Neural cell (in vitro differentiated cells): ENCODE measurements around the gene MRNIP. TPM values are rescaled to one million over a fixed set of nuclear protein-coding genes. Genes with fewer than 3 reads are reported as not detected.

Source experiments
- H2AFZ ChIP-seq: fragments of 200-600, 300-800 bp; sonication (generic), shearing (Covaris generic); 2 replicates; pipeline ENCODE4 v1.6.0; 2014; ENCODE audit warnings: low read depth, mild to moderate bottlenecking, antibody characterized with exemption, low read length, moderate library complexity
- H3F3A ChIP-seq: fragments of 200-600 bp; shearing (Covaris generic); 2 replicates; pipeline ENCODE4 v1.6.1; 2016; ENCODE audit warnings: mild to moderate bottlenecking, moderate library complexity, mixed read lengths, antibody characterized with exemption, low read length; ENCODE audit not compliant: insufficient read depth, poor library complexity, severe bottlenecking
- H3K27ac ChIP-seq: fragments of 200-600, 300-800 bp; sonication (generic), shearing (Covaris generic); 2 replicates; pipeline ENCODE4 v1.5.1; 2014; ENCODE audit warnings: mild to moderate bottlenecking, low read length, moderate library complexity
- H3K27me3 ChIP-seq: fragments of 300-800, 200-600 bp; sonication (generic), shearing (Covaris generic); 2 replicates; pipeline ENCODE4 v1.6.0; 2014; ENCODE audit warnings: mild to moderate bottlenecking, low read depth, low read length, moderate library complexity; ENCODE audit not compliant: insufficient read depth
- H3K36me3 ChIP-seq: fragments of 300-800, 200-600 bp; sonication (generic), shearing (Covaris generic); 2 replicates; pipeline ENCODE4 v1.5.1; 2014; ENCODE audit warnings: mild to moderate bottlenecking, antibody characterized with exemption, low read length, moderate library complexity; ENCODE audit not compliant: insufficient read depth
- H3K4me2 ChIP-seq: fragments of 300-800, 200-600 bp; sonication (generic), shearing (Covaris generic); 2 replicates; pipeline ENCODE4 v1.6.0; 2014; ENCODE audit warnings: mild to moderate bottlenecking, low read length
- H3K4me3 ChIP-seq: fragments of 300-800, 200-600 bp; sonication (generic), shearing (Covaris generic); 2 replicates; pipeline ENCODE4 v1.5.1; 2014; ENCODE audit warnings: mild to moderate bottlenecking, low read length, moderate library complexity
- H3K79me2 ChIP-seq: fragments of 200-600 bp; shearing (Covaris generic); replicated peaks from 2 replicates; pipeline ENCODE4 v1.6.0; 2014; ENCODE audit warnings: mild to moderate bottlenecking, low read length, moderate library complexity; ENCODE audit not compliant: insufficient read depth
- H3K9ac ChIP-seq: fragments of 300-800, 200-600 bp; sonication (generic), shearing (Covaris generic); 2 replicates; pipeline ENCODE4 v1.6.1; 2016; ENCODE audit warnings: mild to moderate bottlenecking, low read length, mixed read lengths
- H3K9me2 ChIP-seq: fragments of 200-600 bp; shearing (Covaris generic); 2 replicates; pipeline ENCODE4 v1.6.1; 2016; ENCODE audit warnings: mild to moderate bottlenecking, low read length, mixed read lengths; ENCODE audit not compliant: insufficient read depth
- H3K9me3 ChIP-seq: fragments of 200-600, 300-800 bp; sonication (generic), shearing (Covaris generic); 2 replicates; pipeline ENCODE4 v1.6.1; 2016; ENCODE audit warnings: mild to moderate bottlenecking, mixed run types, low read length, moderate library complexity, mixed read lengths
- H4K20me1 ChIP-seq: fragments of 200-600 bp; shearing (Covaris generic); 2 replicates; pipeline ENCODE4 v1.6.1; 2016; ENCODE audit warnings: mild to moderate bottlenecking, mixed run types; ENCODE audit not compliant: insufficient read depth
- EP300 ChIP-seq: fragments of 450-650 bp; conservative IDR thresholded peaks from 2 replicates; pipeline ENCODE4 v1.6.1; 2014; ENCODE audit warnings: antibody characterized with exemption, mild to moderate bottlenecking, moderate library complexity; ENCODE audit not compliant: poor library complexity, severe bottlenecking
- EZH2 ChIP-seq: fragments of 200-600, 300-800 bp; shearing (Covaris generic), sonication (generic); IDR thresholded peaks from 2 replicates; pipeline ENCODE4 v1.6.1; 2014; ENCODE audit warnings: antibody characterized with exemption, low read length, borderline replicate concordance, mild to moderate bottlenecking; ENCODE audit not compliant: insufficient read depth, poor library complexity, severe bottlenecking
- MXI1 ChIP-seq: fragments of 450-650 bp; conservative IDR thresholded peaks from 2 replicates; pipeline ENCODE4 v1.6.1; 2014; ENCODE audit warnings: antibody characterized with exemption, mild to moderate bottlenecking; ENCODE audit not compliant: poor library complexity, severe bottlenecking
- POLR2AphosphoS5 ChIP-seq: IDR thresholded peaks from 2 replicates; pipeline ENCODE4 v1.6.1; 2012
- RAD21 ChIP-seq: fragments of 450-650 bp; conservative IDR thresholded peaks from 2 replicates; pipeline ENCODE4 v1.6.1; 2014; ENCODE audit warnings: antibody characterized with exemption, mild to moderate bottlenecking, moderate library complexity
- REST ChIP-seq: IDR thresholded peaks from 2 replicates; pipeline ENCODE4 v1.6.1; 2012; ENCODE audit warnings: borderline replicate concordance
- SMC3 ChIP-seq: fragments of 450-650 bp; conservative IDR thresholded peaks from 2 replicates; pipeline ENCODE4 v1.6.1; 2014; ENCODE audit warnings: antibody characterized with exemption, mild to moderate bottlenecking, moderate library complexity; ENCODE audit not compliant: poor library complexity
- TAF1 ChIP-seq: IDR thresholded peaks from 2 replicates; pipeline ENCODE4 v1.6.1; 2012; ENCODE audit warnings: low read depth
- polyA plus RNA-seq: library from polyadenylated mRNA; depleted of rRNA; stranded (reverse); fragments of >200 nt; gene quantifications from 2 replicates; pipeline ENCODE4 v1.2.3, GENCODE V29; 2014
- TF ChIP-seq, protein P1 (sequence below): fragments of 450-650 bp; IDR thresholded peaks from 2 replicates; pipeline ENCODE4 v1.5.1; 2014; ENCODE audit warnings: antibody characterized with exemption, mild to moderate bottlenecking, moderate library complexity; ENCODE audit not compliant: poor library complexity, severe bottlenecking

MRNIP gene
- polyA plus RNA-seq, 1 donor from 2014 or later, result 121 TPM

- Histone ChIP-seq H3K27ac (no peak overlapping the region), H3F3A (no peaks in the 10 kb centered on the region), H3K9me3 (no peaks in the 10 kb centered on the region), H3K79me2 (no peaks in the 10 kb centered on the region), H3K4me2 (no peak overlapping the region), H3K36me3 (no peaks in the 10 kb centered on the region), H3K4me3 (no peak overlapping the region), H4K20me1 (no peaks in the 10 kb centered on the region), H2AFZ (no peak overlapping the region), H3K9me2 (no peaks in the 10 kb centered on the region), H3K27me3 (no peaks in the 10 kb centered on the region), H3K9ac (no peak overlapping the region)
- TF ChIP-seq MXI1 (no peak), EP300 (no peak), RAD21 (no peak), POLR2AphosphoS5 (no peak), TAF1 (no peak), REST (no peak), EZH2 (no peak), SMC3 (no peak)
- TF ChIP-seq, protein P1, sequence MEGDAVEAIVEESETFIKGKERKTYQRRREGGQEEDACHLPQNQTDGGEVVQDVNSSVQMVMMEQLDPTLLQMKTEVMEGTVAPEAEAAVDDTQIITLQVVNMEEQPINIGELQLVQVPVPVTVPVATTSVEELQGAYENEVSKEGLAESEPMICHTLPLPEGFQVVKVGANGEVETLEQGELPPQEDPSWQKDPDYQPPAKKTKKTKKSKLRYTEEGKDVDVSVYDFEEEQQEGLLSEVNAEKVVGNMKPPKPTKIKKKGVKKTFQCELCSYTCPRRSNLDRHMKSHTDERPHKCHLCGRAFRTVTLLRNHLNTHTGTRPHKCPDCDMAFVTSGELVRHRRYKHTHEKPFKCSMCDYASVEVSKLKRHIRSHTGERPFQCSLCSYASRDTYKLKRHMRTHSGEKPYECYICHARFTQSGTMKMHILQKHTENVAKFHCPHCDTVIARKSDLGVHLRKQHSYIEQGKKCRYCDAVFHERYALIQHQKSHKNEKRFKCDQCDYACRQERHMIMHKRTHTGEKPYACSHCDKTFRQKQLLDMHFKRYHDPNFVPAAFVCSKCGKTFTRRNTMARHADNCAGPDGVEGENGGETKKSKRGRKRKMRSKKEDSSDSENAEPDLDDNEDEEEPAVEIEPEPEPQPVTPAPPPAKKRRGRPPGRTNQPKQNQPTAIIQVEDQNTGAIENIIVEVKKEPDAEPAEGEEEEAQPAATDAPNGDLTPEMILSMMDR, result no peak
Observed at GRCh38 chr5:179876610-179876952, 18.0 kb upstream of the MRNIP start.

GRCh38 chr5:179875741-179876609 lies 17.4 kb upstream of the MRNIP start:
- no peaks in the 10 kb centered on the region for H4K20me1 ChIP-seq
- H3K9me2 ChIP-seq, result no peaks in the 10 kb centered on the region
- H3K36me3 ChIP-seq, result no peaks in the 10 kb centered on the region
- TF ChIP-seq RAD21 (no peak), EP300 (no peak), TAF1 (no peak), EZH2 (no peak), SMC3 (no peak)
- TF ChIP-seq, protein P1, result no peak
- no peak overlapping the region for H3K27ac ChIP-seq
- H3K27me3 ChIP-seq, result no peaks in the 10 kb centered on the region
- H3K79me2 ChIP-seq, result no peaks in the 10 kb centered on the region
- no peak overlapping the region for H3K4me3 ChIP-seq
- no peak overlapping the region for H3K9ac ChIP-seq
- no peak overlapping the region for H2AFZ ChIP-seq
- no peak overlapping the region for H3K4me2 ChIP-seq
- H3F3A ChIP-seq, result no peaks in the 10 kb centered on the region
- H3K9me3 ChIP-seq, result no peaks in the 10 kb centered on the region
